SW480 (cell line): ENCODE measurements around the gene OR6B1.
A peak's percentile ranks its signal among the peaks of the same experiment; 100 is the strongest.
"Not testable (repeated sequence)": the region's sequence is repeated elsewhere in the genome, so short reads cannot be mapped to it uniquely, and the experiment has no call there.

ENCODE experiments used
- DNase-seq: peaks from one replicate; pipeline ENCODE4 v3.0.0-alpha.2; 2016; ENCODE audit warnings: low spot score

Gene OR6B1

GRCh38 chr7:144006029-144006691 is 6.0 kb downstream of the OR6B1 start:
- DNase-seq, result no peak

GRCh38 chr7:144006692-144007042 is 6.5 kb downstream of the OR6B1 start:
- no peak for DNase-seq

- DNase-seq, result no peak
Observed at GRCh38 chr7:144009361-144009760, 9.2 kb downstream of the OR6B1 start.

GRCh38 chr7:144010061-144010460 is 9.9 kb downstream of the OR6B1 start:
- DNase-seq, result not testable (repeated sequence)

- DNase-seq, result not testable (repeated sequence)
Observed at GRCh38 chr7:144010821-144011220, 10.7 kb downstream of the OR6B1 start.

- no peak for DNase-seq
Observed at GRCh38 chr7:144011458-144012230, 11.5 kb downstream of the OR6B1 start.

- DNase-seq, result no peak
Observed at GRCh38 chr7:144018065-144018464, 17.9 kb downstream of the OR6B1 start.

GRCh38 chr7:144019457-144019856 is 19.3 kb downstream of the OR6B1 start:
- peak; percentile 34 for DNase-seq

GRCh38 chr7:144020340-144020739 is 20.2 kb downstream of the OR6B1 start:
- no peak for DNase-seq

- DNase-seq, result no peak
Observed at GRCh38 chr7:144022169-144022568, 22.0 kb downstream of the OR6B1 start.

GRCh38 chr7:144023171-144023827 is 23.2 kb downstream of the OR6B1 start:
- DNase-seq, result no peak

GRCh38 chr7:144024213-144024612 is 24.1 kb downstream of the OR6B1 start:
- no peak for DNase-seq

GRCh38 chr7:144026203-144026883 is 26.2 kb downstream of the OR6B1 start:
- DNase-seq, result no peak

GRCh38 chr7:144027070-144027469 is 26.9 kb downstream of the OR6B1 start:
- peak; percentile 26 for DNase-seq

- no peak for DNase-seq
Observed at GRCh38 chr7:144027974-144028373, 27.9 kb downstream of the OR6B1 start.

- DNase-seq, result no peak
Observed at GRCh38 chr7:144028547-144028946, 28.4 kb downstream of the OR6B1 start.

- DNase-seq, result no peak
Observed at GRCh38 chr7:144032516-144032915, 32.4 kb downstream of the OR6B1 start.

GRCh38 chr7:144032985-144033709 is 33.0 kb downstream of the OR6B1 start:
- DNase-seq, result no peak

- no peak for DNase-seq
Observed at GRCh38 chr7:144035385-144035784, 35.3 kb downstream of the OR6B1 start.

GRCh38 chr7:144036302-144036885 is 36.3 kb downstream of the OR6B1 start:
- no peak for DNase-seq

- no peak for DNase-seq
Observed at GRCh38 chr7:144037414-144038035, 37.4 kb downstream of the OR6B1 start.
